Measurements from ENCODE around the gene RPS19BP1.

- no peak for TF ChIP-seq RAD21 (IDR thresholded peaks at IDR 0.05 in 1 of 2, conservative IDR thresholded peaks at IDR 0.05 in 1 of 2; ENCODE audit: low read depth in 2 of 2, low read length in 2 of 2)
- no peak for TF ChIP-seq BCL11A (IDR thresholded peaks at IDR 0.05; ENCODE audit: low read depth in 2 of 2, low read length in 2 of 2)
- no peak for TF ChIP-seq PHF8 (conservative IDR thresholded peaks at IDR 0.05; ENCODE audit: low read depth, low read length)
These were observed 38.8 kb downstream of the RPS19BP1 start for GRCh38 chr22:39493759-39494158.
